GM12878 (cell line): ENCODE results near the gene KIF4B. TPM values are rescaled to one million over a fixed set of nuclear protein-coding genes. Genes with fewer than 3 reads are reported as not detected.

Experiments used
- ATAC-seq: fragments of 200-7000 bp; cut with Tn5 transposase; 3 replicates; pipeline ENCODE4 v1.9.1; 2020; ENCODE audit warnings: mild to moderate bottlenecking, moderate library complexity
- BruUV-seq: library from RNA; stranded (reverse); fragments of 400-500 nt; replicated peaks from 2 replicates; lab custom pipeline; 2021; lab: Mats Ljungman, UMichigan
- CTCF ChIA-PET: fragments of 300-600 bp; sonication (Branson Sonifier 250); formaldehyde crosslinking; extraction: SDS; loops from one replicate; lab custom pipeline; 2021; ENCODE audit warnings: inconsistent platforms; lab: Yijun Ruan, JAX
- POLR2A ChIA-PET: fragments of 350-600 bp; formaldehyde crosslinking; extraction: SDS; loops from one replicate; lab custom pipeline; 2021; ENCODE audit warnings: inconsistent platforms; lab: Charles Lee
- RAD21 ChIA-PET: fragments of 300-600 bp; sonication (Branson Sonifier 250); formaldehyde crosslinking; loops from one replicate; lab custom pipeline; 2023; ENCODE audit warnings: antibody characterized with exemption; ENCODE audit not compliant: unreplicated experiment; lab: Charles Lee
- SMC1A ChIA-PET: fragments of 300-600 bp; sonication (Branson Sonifier 250); formaldehyde crosslinking; loops from one replicate; lab custom pipeline; 2023; ENCODE audit not compliant: unreplicated experiment, uncharacterized antibody; lab: Charles Lee
- DNase-seq: peaks from one replicate; pipeline ENCODE4 v3.0.0-alpha.2; 2011; ENCODE audit warnings: low read depth, low spot score
- FAIRE-seq: peaks from 3 replicates; lab custom pipeline; 2011; peaks lifted over from hg19 to GRCh38; lab: Jason Lieb, UNC
- H2AFZ ChIP-seq: 2 replicates; pipeline ENCODE4 v1.6.0; 2011; ENCODE audit warnings: low read depth, low read length, control low read depth; ENCODE audit not compliant: control insufficient read depth
- H3K27ac ChIP-seq: 2 replicates; pipeline ENCODE4 v1.5.1; 2011; ENCODE audit warnings: control low read depth; ENCODE audit not compliant: control insufficient read depth, insufficient read depth
- H3K27me3 ChIP-seq, 2 experiments: replicated peaks in 1 of 2; 2 replicates each; pipeline versions ENCODE4 v1.6.0 to v1.6.1; 2011; ENCODE audit warnings: low read length in 1 of 2; ENCODE audit not compliant: control insufficient read depth in 2 of 2, insufficient read depth in 2 of 2
- H3K36me3 ChIP-seq, 2 experiments: 2 replicates each; pipeline ENCODE4 v1.5.1; 2011; ENCODE audit warnings: low read length in 1 of 2; ENCODE audit not compliant: control insufficient read depth in 2 of 2, insufficient read depth in 2 of 2
- H3K4me1 ChIP-seq: 2 replicates; pipeline ENCODE4 v1.6.1; 2011; ENCODE audit warnings: mild to moderate bottlenecking, low read length, moderate library complexity, mixed read lengths; ENCODE audit not compliant: control insufficient read depth, insufficient read depth
- H3K4me2 ChIP-seq: 2 replicates; pipeline ENCODE4 v1.6.0; 2011; ENCODE audit warnings: control low read depth; ENCODE audit not compliant: control insufficient read depth, insufficient read depth
- H3K4me3 ChIP-seq: fragments of 200-600 bp; sonication (generic); 2 replicates; pipeline ENCODE4 v1.5.1; 2016
- H3K79me2 ChIP-seq: 2 replicates; pipeline ENCODE4 v1.6.0; 2011; ENCODE audit warnings: low read length; ENCODE audit not compliant: control insufficient read depth, insufficient read depth
- H3K9ac ChIP-seq: 2 replicates; pipeline ENCODE4 v1.8.0; 2011; ENCODE audit warnings: low read length, control low read depth, mixed read lengths; ENCODE audit not compliant: control insufficient read depth, insufficient read depth
- H3K9me3 ChIP-seq: replicated peaks from 3 replicates; pipeline ENCODE4 v1.5.1; 2011; ENCODE audit warnings: mild to moderate bottlenecking, low read length; ENCODE audit not compliant: control insufficient read depth, insufficient read depth
- H4K20me1 ChIP-seq: 2 replicates; pipeline ENCODE4 v1.6.0; 2011; ENCODE audit not compliant: control insufficient read depth, insufficient read depth
- JUNB ChIP-seq: IDR thresholded peaks from 2 replicates; pipeline ENCODE4 v1.6.1; 2016; ENCODE audit warnings: antibody characterized with exemption, mild to moderate bottlenecking
- RAD21 ChIP-seq: IDR thresholded peaks from 2 replicates; pipeline ENCODE4 v1.6.1; 2011; ENCODE audit warnings: mild to moderate bottlenecking, low read depth, low read length, moderate library complexity; ENCODE audit not compliant: insufficient read depth
- REST ChIP-seq: IDR thresholded peaks from 2 replicates; pipeline ENCODE4 v1.6.1; 2012; ENCODE audit warnings: mild to moderate bottlenecking, low read depth, low read length
- SMC3 ChIP-seq: IDR thresholded peaks from 2 replicates; pipeline ENCODE4 v1.6.1; 2011; ENCODE audit warnings: low read length, improper control_type of control experiment, borderline replicate concordance
- TARDBP ChIP-seq: IDR thresholded peaks from 2 replicates; pipeline ENCODE4 v1.6.1; 2016; ENCODE audit warnings: borderline replicate concordance
- ZBED1 ChIP-seq: IDR thresholded peaks from 2 replicates; pipeline ENCODE4 v1.6.1; 2016; ENCODE audit warnings: borderline replicate concordance
- WGBS: methylation state at CpG from one replicate; pipeline ENCODE4 v1.1.6; 2016; ENCODE audit warnings: low lambda C conversion rate; ENCODE audit not compliant: insufficient replicate concordance, insufficient coverage; ENCODE audit errors: missing lambda C conversion rate; 5-methylcytosine and 5-hydroxymethylcytosine counted together
- in situ Hi-C: fragments of 300-500 bp; cut with MboI; formaldehyde crosslinking; loops from 9 replicates; pipeline ENCODE4 v1.14.3; 2018; ENCODE audit warnings: mixed read lengths
- intact Hi-C: fragments of 100-400 bp; cut with micrococcal nuclease; formaldehyde crosslinking; loops from one replicate; pipeline ENCODE4 v1.14.2; 2022; ENCODE audit not compliant: unreplicated experiment
- polyA plus RNA-seq, 11 experiments: library from polyadenylated mRNA; depleted of rRNA in 4 of 11; unstranded in 6 of 11; stranded (reverse) in 5 of 11; fragments of >200 nt; fragmentation: Nextera tagmentation in 4 of 11; fragmentation: Illumina TruSeq in 1 of 11; extraction: Ambion mirVana in 4 of 11; extraction: Trizol in 1 of 11; gene quantifications; 1 replicate in 1 of 11; 2 replicates in 10 of 11; pipeline versions ENCODE4 v1.2.1 to v1.2.3, GENCODE V29; 2011 to 2016; ENCODE audit warnings: inconsistent platforms in 2 of 11, missing spikeins in 2 of 11, low read depth in 1 of 11
- total RNA-seq, 4 experiments: library from RNA; depleted of rRNA in 3 of 4; stranded (reverse); fragments of >200 nt in 3 of 4; fragmentation: Illumina TruSeq in 1 of 4; extraction: Trizol in 1 of 4; gene quantifications; 2 replicates each; pipeline versions ENCODE4 v1.2.1 to v1.2.3, GENCODE V29; 2013 to 2021
- TF ChIP-seq, protein P1 (sequence below): IDR thresholded peaks from 2 replicates; pipeline ENCODE4 v1.6.1; 2012; ENCODE audit warnings: low read length, inconsistent platforms
- TF ChIP-seq, protein P2 (sequence below): fragments of 450-650 bp; IDR thresholded peaks from 2 replicates; pipeline ENCODE4 v1.6.1; 2017; ENCODE audit warnings: low read depth, mild to moderate bottlenecking, moderate library complexity
- TF ChIP-seq, protein P3 (sequence below): IDR thresholded peaks from 2 replicates; pipeline ENCODE4 v1.6.1; 2012; ENCODE audit warnings: low read depth, low read length, improper control_type of control experiment

Gene KIF4B
- total and polyA plus RNA-seq, 10 of the 15 experiments (the other 5 are each of a cell fraction or from before 2014, with no cell fraction given) = 0.02 to 0.20 (median 0.05) TPM; not detected in 4

DNA sequence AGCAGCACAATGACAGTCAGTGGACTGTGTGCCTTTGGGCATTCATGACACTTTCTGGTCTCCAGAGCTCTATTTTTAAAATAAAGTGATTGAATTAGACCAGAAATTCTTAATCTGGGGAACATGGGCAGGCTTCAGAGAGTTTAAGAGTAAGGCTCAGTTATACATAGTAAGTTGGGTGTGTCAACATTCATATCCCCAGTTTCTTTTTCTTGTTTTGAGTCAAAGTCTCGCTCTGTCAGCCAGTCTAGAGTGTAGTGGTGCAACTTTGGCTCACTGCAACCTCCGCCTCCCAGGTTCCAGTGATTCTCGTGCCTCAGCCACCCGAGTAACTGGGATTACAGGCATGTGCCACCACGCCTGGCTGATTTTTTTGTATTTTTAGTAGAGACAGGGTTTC is 13.7 kb upstream of the KIF4B start:
- peak; percentile 36; the same call in 1 of the 3 replicates for ATAC-seq
- ChIA-PET RAD21 (no interaction called here), POLR2A (no interaction called here), CTCF (no interaction called here), SMC1A (no interaction called here)
- Histone ChIP-seq H3K36me3 (no peaks in the 10 kb centered on the region), H3K4me1 (no peaks in the 10 kb centered on the region), H3K27ac (no peak overlapping the region), H3K27me3 (no peaks in the 10 kb centered on the region), H3K4me2 (no peak overlapping the region), H3K9me3 (no peaks in the 10 kb centered on the region; the same call in 2 of the 3 replicates), H3K4me3 (no peak overlapping the region), H3K79me2 (no peaks in the 10 kb centered on the region), H2AFZ (no peak overlapping the region), H4K20me1 (no peaks in the 10 kb centered on the region), H3K9ac (no peak overlapping the region)
- in situ Hi-C loops (no loop called here), intact Hi-C loops (loop anchor here (5.0 kb wide), 1 partner anchor 348 kb away; no protein-coding TSS in a partner anchor)
- FAIRE-seq = no peak
- no TSS peak for BruUV-seq
- WGBS = 8% methylated on average over 5 of the region's 5 CpGs
- DNase-seq = no peak
- TF ChIP-seq, protein P1, sequence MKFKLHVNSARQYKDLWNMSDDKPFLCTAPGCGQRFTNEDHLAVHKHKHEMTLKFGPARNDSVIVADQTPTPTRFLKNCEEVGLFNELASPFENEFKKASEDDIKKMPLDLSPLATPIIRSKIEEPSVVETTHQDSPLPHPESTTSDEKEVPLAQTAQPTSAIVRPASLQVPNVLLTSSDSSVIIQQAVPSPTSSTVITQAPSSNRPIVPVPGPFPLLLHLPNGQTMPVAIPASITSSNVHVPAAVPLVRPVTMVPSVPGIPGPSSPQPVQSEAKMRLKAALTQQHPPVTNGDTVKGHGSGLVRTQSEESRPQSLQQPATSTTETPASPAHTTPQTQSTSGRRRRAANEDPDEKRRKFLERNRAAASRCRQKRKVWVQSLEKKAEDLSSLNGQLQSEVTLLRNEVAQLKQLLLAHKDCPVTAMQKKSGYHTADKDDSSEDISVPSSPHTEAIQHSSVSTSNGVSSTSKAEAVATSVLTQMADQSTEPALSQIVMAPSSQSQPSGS = no peak
- peak; percentile 62 for TF ChIP-seq JUNB

DNA sequence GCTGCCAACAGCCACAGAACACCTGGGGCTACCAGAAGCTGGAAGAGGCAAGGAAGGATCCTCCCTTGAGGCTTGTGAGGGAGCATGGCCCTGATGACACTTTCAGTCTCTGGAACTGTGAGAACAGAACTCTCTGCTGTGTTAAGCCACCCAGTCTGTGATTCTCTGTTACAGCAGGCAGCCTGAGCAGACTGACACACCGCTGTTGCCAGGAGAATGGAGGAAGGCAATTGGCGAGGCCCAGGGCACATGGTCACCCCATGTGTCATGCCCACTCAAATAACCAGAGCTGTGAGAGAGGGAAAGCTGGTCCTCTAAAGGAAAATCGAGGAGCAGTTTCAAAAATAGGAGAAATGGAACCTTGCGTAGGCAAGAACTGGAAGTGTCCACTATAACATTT is 12.0 kb upstream of the KIF4B start:
- BruUV-seq = no TSS peak
- ATAC-seq = no peak
- TF ChIP-seq REST = no peak
- TF ChIP-seq ZBED1 = no peak
- TF ChIP-seq RAD21 = no peak
- TF ChIP-seq, protein P2, sequence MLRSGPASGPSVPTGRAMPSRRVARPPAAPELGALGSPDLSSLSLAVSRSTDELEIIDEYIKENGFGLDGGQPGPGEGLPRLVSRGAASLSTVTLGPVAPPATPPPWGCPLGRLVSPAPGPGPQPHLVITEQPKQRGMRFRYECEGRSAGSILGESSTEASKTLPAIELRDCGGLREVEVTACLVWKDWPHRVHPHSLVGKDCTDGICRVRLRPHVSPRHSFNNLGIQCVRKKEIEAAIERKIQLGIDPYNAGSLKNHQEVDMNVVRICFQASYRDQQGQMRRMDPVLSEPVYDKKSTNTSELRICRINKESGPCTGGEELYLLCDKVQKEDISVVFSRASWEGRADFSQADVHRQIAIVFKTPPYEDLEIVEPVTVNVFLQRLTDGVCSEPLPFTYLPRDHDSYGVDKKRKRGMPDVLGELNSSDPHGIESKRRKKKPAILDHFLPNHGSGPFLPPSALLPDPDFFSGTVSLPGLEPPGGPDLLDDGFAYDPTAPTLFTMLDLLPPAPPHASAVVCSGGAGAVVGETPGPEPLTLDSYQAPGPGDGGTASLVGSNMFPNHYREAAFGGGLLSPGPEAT = no peak
- TF ChIP-seq SMC3 = no peak
- TF ChIP-seq, protein P3, sequence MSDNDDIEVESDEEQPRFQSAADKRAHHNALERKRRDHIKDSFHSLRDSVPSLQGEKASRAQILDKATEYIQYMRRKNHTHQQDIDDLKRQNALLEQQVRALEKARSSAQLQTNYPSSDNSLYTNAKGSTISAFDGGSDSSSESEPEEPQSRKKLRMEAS = no peak
- TF ChIP-seq TARDBP = no peak

More for the DNA sequence above, 12.0 kb upstream of the KIF4B start:
- no peaks in the 10 kb centered on the region for H3K36me3 ChIP-seq
- no peak for DNase-seq
- no peak overlapping the region for H3K27ac ChIP-seq
- H3K4me2 ChIP-seq = no peak overlapping the region
- SMC1A ChIA-PET = no interaction called here
- RAD21 ChIA-PET = no interaction called here
- no peaks in the 10 kb centered on the region for H3K79me2 ChIP-seq
- FAIRE-seq = no peak
- H3K27me3 ChIP-seq = no peaks in the 10 kb centered on the region
- WGBS = 48% methylated on average over 4 of the region's 4 CpGs
- no peaks in the 10 kb centered on the region for H4K20me1 ChIP-seq
- intact Hi-C loops = loop anchor here (5.0 kb wide), 1 partner anchor 349 kb away; no protein-coding TSS in a partner anchor
- no peak overlapping the region for H3K9ac ChIP-seq
- in situ Hi-C loops = no loop called here
- no peak overlapping the region for H2AFZ ChIP-seq
- H3K4me3 ChIP-seq = no peak overlapping the region
- H3K9me3 ChIP-seq = no peaks in the 10 kb centered on the region; the same call in 2 of the 3 replicates
- POLR2A ChIA-PET = no interaction called here
- H3K4me1 ChIP-seq = no peaks in the 10 kb centered on the region
- CTCF ChIA-PET = interaction anchor here (0.6 kb wide), 1 partner anchor 287 kb away, joined by 3 read pairs; no protein-coding TSS in a partner anchor
